Heart right ventricle (tissue), 16 donors: Measurements from ENCODE around the gene BARHL1. TPM values are rescaled to one million over a fixed set of nuclear protein-coding genes. Genes with fewer than 3 reads are reported as not detected.
A peak's percentile ranks its signal among the peaks of the same experiment; 100 is the strongest.

ENCODE experiments used
- ATAC-seq, 8 donors: fragments of 200-7000 bp; cut with Tn5 transposase; one replicate each; pipeline ENCODE4 v1.9.1; 2020; ENCODE audit warnings: mild to moderate bottlenecking in 8 of 8, moderate library complexity in 8 of 8, moderate number of reproducible peaks in 1 of 8
- DNase-seq, 2 donors: peaks; one replicate each; pipeline ENCODE4 v3.0.0-alpha.2; 2020
- H3K27ac ChIP-seq, 10 donors: fragments of 200-600 bp; sonication (generic) in 2 of 10; one replicate each; pipeline versions ENCODE4 v1.5.0 to v1.8.0; 2020 to 2022; ENCODE audit warnings: mild to moderate bottlenecking in 3 of 10
- H3K27me3 ChIP-seq, 7 donors: fragments of 200-600 bp; one replicate each; pipeline ENCODE4 v1.8.0; 2021 to 2022; ENCODE audit warnings: mild to moderate bottlenecking in 2 of 7
- H3K36me3 ChIP-seq, 9 donors: fragments of 200-600 bp; sonication (generic) in 1 of 9; one replicate each; pipeline versions ENCODE4 v1.5.0 to v1.8.0; 2020 to 2022; ENCODE audit warnings: mild to moderate bottlenecking in 2 of 9
- H3K4me1 ChIP-seq, 9 donors: fragments of 200-600 bp; sonication (generic) in 1 of 9; one replicate each; pipeline versions ENCODE4 v1.5.0 to v1.8.0; 2020 to 2022; ENCODE audit warnings: mild to moderate bottlenecking in 4 of 9
- H3K4me3 ChIP-seq, 10 donors: fragments of 200-600 bp; sonication (generic) in 2 of 10; one replicate each; pipeline versions ENCODE4 v1.5.0 to v1.8.0; 2020 to 2022; ENCODE audit warnings: mild to moderate bottlenecking in 7 of 10, moderate library complexity in 2 of 10
- H3K9me3 ChIP-seq, 11 donors: fragments of 200-600 bp in 10 of 11; sonication (generic) in 2 of 11; one replicate each; pipeline versions ENCODE4 v1.5.0 to v1.8.0; 2013 to 2022; ENCODE audit warnings: mild to moderate bottlenecking in 2 of 11, control low read depth in 1 of 11, moderate library complexity in 1 of 11
- WGBS, 2 donors: extraction: QIAGEN DNeasy Blood & Tissue Kit; methylation state at CpG; one replicate each; pipeline ENCODE4 v1.1.7; 2013; ENCODE audit warnings: inconsistent platforms in 1 of 2; 5-methylcytosine and 5-hydroxymethylcytosine counted together
- intact Hi-C, 10 donors: fragments of 100-400 bp; cut with DNase I; formaldehyde crosslinking; loops; one replicate each; pipeline versions ENCODE4 v1.11.1 to v1.14.2; 2022
- long read RNA-seq, 3 donors: library from polyadenylated mRNA; unstranded; transcript quantifications; one replicate each; pipeline ENCODE4 v2.0.0, GENCODE V29; 2020 to 2021
- polyA plus RNA-seq, 2 donors: library from polyadenylated mRNA; stranded (reverse); fragments of 200-250 nt; gene quantifications; one replicate each; pipeline ENCODE4 v1.2.3, GENCODE V29; 2013
- total RNA-seq, 10 donors: library from RNA; stranded (reverse); fragmentation: NEBNext Ultra II Directional in 3 of 10; extraction: Animal tissue kit (Norgen Biotek cat#: 25700) in 3 of 10; gene quantifications; one replicate each; pipeline versions ENCODE4 v1.2.1 to v1.2.4, GENCODE V29; 2021 to 2023
- TF ChIP-seq, protein P1 (sequence below), 9 donors: fragments of 200-600 bp; sonication (generic) in 2 of 9; IDR thresholded peaks; one replicate each; pipeline versions ENCODE4 v1.5.0 to v1.8.0; 2021 to 2022; ENCODE audit warnings: antibody characterized with exemption in 9 of 9, mild to moderate bottlenecking in 5 of 9, moderate library complexity in 1 of 9
- donor health status: Arrhythmogenic right ventricular cardiomyopathy.
- donor health status: ischemic (EF 13 %, LVEDD 7.1; RV severe dilation, severe dysfunction).
- donor health status: healthy with polysubstance abuse.
- donor health status: DM: no; HTN: yes; CAD: no.
- donor health status: DM: no; HTN: no; CAD: no.
- donor health status: ischemic (EF 25% LVEDD 6.9; RV normal size, moderate dysfunction).
- donor health status: ischemic (EF 25% LVEDD 5.7; RV mildly dilated, moderate dysfunction).
- donor health status: healthy.
- donor health status: DM: yes; HTN: yes; CAD: no.
- donor health status: Ischemic cardiomyopathy.
- donor health status: ischemic (EF 35%, LVEDD 5.7; RV mildly dilated, moderate dysfunction).
- donor health status: nonischemic (EF 11% LVEDD 7.7; RV severe dilation, severe dysfunction).
- donor health status: DM: yes; HTN: yes; CAD: no.
- donor health status: PGD.
- donor health status: ischemic (EF 29% LVEDD 5.4; RV normal size, mild dysfunction).
- donor health status: nonischemic (EF 23%, LVEDD 6.1; RV moderate dilation, normal function).

The BARHL1 gene
- not detected for total RNA-seq
- not detected for polyA plus RNA-seq
- long read RNA-seq, donor 1: 0 reads
- long read RNA-seq, donor 2: 0 reads
- long read RNA-seq, donor 3: 0 reads

DNA sequence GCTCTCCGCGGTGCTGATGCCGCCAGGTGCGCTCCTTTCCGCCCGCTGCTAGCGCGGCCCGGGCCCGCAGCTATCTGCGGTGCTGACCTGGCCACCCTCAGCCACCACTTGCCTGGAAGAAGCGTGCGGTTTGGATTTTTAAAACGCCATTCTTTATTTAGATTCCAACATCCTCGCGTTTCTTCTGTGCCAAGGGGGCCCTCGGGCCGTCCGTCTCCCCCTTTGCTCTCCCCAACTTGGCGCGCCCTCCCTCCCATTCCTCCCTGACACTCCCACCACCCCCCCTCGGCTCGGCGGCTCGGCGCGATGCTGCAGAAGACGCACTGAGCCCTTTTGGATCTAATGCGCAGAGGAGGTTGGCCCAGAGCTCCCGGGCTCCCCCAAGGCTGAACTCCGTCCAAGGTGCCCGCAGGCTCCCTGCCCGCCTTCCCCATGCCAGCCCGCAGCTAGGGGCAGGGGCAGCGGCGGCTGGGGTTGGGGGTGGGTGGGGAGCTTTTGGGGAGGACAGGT is at the start of gene BARHL1:
TSS of gene BARHL1 (plus strand) at position 331 of the 510 bp plus-strand sequence. CDS start 192 bp downstream, outside the sequence.
- Histone ChIP-seq H3K9me3 (no peaks in the 10 kb centered on the region), H3K27me3 (peaks cover 56 to 100% (median 100%) of the 10 kb centered on the region in 7 donors), H3K4me3 (peak within 1 kb of the TSS in 8 of 10 donors; percentile 4 to 47 (median 36)), H3K27ac (no peak within 1 kb of the TSS), H3K36me3 (no peaks in the 10 kb centered on the region), H3K4me1 (peaks cover 0 to 25% (median 10%) of the 10 kb centered on the region in 9 donors)
- TF ChIP-seq, protein P1, sequence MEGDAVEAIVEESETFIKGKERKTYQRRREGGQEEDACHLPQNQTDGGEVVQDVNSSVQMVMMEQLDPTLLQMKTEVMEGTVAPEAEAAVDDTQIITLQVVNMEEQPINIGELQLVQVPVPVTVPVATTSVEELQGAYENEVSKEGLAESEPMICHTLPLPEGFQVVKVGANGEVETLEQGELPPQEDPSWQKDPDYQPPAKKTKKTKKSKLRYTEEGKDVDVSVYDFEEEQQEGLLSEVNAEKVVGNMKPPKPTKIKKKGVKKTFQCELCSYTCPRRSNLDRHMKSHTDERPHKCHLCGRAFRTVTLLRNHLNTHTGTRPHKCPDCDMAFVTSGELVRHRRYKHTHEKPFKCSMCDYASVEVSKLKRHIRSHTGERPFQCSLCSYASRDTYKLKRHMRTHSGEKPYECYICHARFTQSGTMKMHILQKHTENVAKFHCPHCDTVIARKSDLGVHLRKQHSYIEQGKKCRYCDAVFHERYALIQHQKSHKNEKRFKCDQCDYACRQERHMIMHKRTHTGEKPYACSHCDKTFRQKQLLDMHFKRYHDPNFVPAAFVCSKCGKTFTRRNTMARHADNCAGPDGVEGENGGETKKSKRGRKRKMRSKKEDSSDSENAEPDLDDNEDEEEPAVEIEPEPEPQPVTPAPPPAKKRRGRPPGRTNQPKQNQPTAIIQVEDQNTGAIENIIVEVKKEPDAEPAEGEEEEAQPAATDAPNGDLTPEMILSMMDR (IDR thresholded peaks at IDR 0.05): no peak
- 3 to 6% methylated on average over 34 to 36 of the region's 36 CpGs for WGBS, 2 donors
- ATAC-seq (peak in 1 of 8 donors; percentile 31), DNase-seq (no peak)
- intact Hi-C loops: no loop called here

GRCh38 chr9:132534832-132535231 is 47.6 kb upstream of the BARHL1 start:
- intact Hi-C loops: no loop called here
- Histone ChIP-seq H3K27ac (no peak overlapping the region), H3K9me3 (peaks cover 0 to 22% (median 11%) of the 10 kb centered on the region in 11 donors), H3K4me1 (no peaks in the 10 kb centered on the region), H3K27me3 (peaks cover 0 to 19% (median 10%) of the 10 kb centered on the region in 7 donors), H3K4me3 (no peak overlapping the region), H3K36me3 (no peaks in the 10 kb centered on the region)
- TF ChIP-seq, protein P1 (IDR thresholded peaks at IDR 0.05): no peak
- no peak for DNase-seq
- WGBS, 2 donors: 87 to 92% methylated on average over 2 of the region's 2 CpGs
- ATAC-seq: no peak

- WGBS, 2 donors: 82 to 83% methylated on average over 1 of the region's 1 CpG
- no peak overlapping the region for H3K4me3 ChIP-seq
- no peaks in the 10 kb centered on the region for H3K4me1 ChIP-seq
- ATAC-seq (no peak), DNase-seq (no peak)
- intact Hi-C loops: no loop called here
- peaks cover 0 to 22% (median 11%) of the 10 kb centered on the region in 11 donors for H3K9me3 ChIP-seq
- H3K36me3 ChIP-seq: no peaks in the 10 kb centered on the region
- TF ChIP-seq, protein P1 (IDR thresholded peaks at IDR 0.05): no peak
- peaks cover 0 to 12% (median 6%) of the 10 kb centered on the region in 7 donors for H3K27me3 ChIP-seq
- H3K27ac ChIP-seq: no peak overlapping the region
These were observed 46.3 kb upstream of the BARHL1 start for GRCh38 chr9:132536124-132536523.

DNA sequence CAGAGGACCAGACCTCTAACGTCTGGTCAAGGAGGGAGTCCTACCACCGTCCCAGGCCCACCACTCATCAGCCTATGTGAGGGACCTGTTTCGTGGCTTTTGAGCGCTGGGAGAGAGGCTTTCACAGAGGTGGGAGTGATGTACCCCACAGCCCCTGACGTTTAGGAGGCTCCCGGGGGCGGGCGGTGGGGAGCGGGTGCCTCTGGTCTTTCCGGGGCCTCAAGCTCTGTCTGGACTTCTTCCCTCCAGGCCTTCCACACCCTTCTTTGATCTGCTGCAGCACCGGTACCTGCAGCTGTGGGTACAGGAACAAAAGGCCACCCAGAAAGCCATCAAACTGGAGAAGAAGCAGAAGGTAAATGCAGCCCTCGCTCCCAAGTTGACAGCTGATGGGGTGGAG is 45.1 kb upstream of the BARHL1 start:
- Histone ChIP-seq H3K36me3 (no peaks in the 10 kb centered on the region), H3K4me3 (no peak overlapping the region), H3K9me3 (peaks cover 0 to 22% (median 11%) of the 10 kb centered on the region in 11 donors), H3K4me1 (no peaks in the 10 kb centered on the region), H3K27ac (no peak overlapping the region), H3K27me3 (peaks cover 0 to 3% (median 0%) of the 10 kb centered on the region in 7 donors)
- intact Hi-C loops: no loop called here
- ATAC-seq (no peak), DNase-seq (no peak)
- TF ChIP-seq, protein P1 (IDR thresholded peaks at IDR 0.05): no peak
- WGBS, 2 donors: 90% methylated on average over 12 of the region's 12 CpGs
